M059J (cell line): ENCODE measurements around the gene RUBCNL. TPM values are rescaled to one million over a fixed set of nuclear protein-coding genes. Genes with fewer than 3 reads are reported as not detected.
A peak's percentile ranks its signal among the peaks of the same experiment; 100 is the strongest.

Experiments used
- DNase-seq: peaks from one replicate; pipeline ENCODE4 v3.0.0-alpha.2; 2012; ENCODE audit warnings: low read depth
- total RNA-seq: library from RNA; depleted of rRNA; stranded (reverse); fragments of >200 nt; shearing (Covaris generic); gene quantifications from 2 replicates; pipeline ENCODE4 v1.2.3, GENCODE V29; 2014

The RUBCNL gene
- total RNA-seq, 1 experiment from 2014 or later: 0.22 TPM

GRCh38 chr13:46340631-46341111 lies 46.4 kb downstream of the RUBCNL start:
- no peak for DNase-seq

GRCh38 chr13:46340011-46340410 lies 47.0 kb downstream of the RUBCNL start:
- DNase-seq: no peak

GRCh38 chr13:46339035-46339666 lies 47.9 kb downstream of the RUBCNL start:
- DNase-seq: peak; percentile 89

GRCh38 chr13:46337700-46338099 lies 49.4 kb downstream of the RUBCNL start:
- DNase-seq: no peak

- DNase-seq: no peak
These were observed 52.8 kb downstream of the RUBCNL start for GRCh38 chr13:46334035-46334822.

GRCh38 chr13:46332772-46333171 lies 54.3 kb downstream of the RUBCNL start:
- no peak for DNase-seq

GRCh38 chr13:46329624-46330023 lies 57.4 kb downstream of the RUBCNL start:
- DNase-seq: no peak

GRCh38 chr13:46327246-46327645 lies 59.8 kb downstream of the RUBCNL start:
- DNase-seq: no peak

- DNase-seq: no peak
These were observed 62.1 kb downstream of the RUBCNL start for GRCh38 chr13:46324976-46325375.

GRCh38 chr13:46321494-46322225 lies 65.4 kb downstream of the RUBCNL start:
- DNase-seq: peak; percentile 45

- DNase-seq: no peak
These were observed 66.2 kb downstream of the RUBCNL start for GRCh38 chr13:46320821-46321220.

GRCh38 chr13:46320406-46320805 lies 66.6 kb downstream of the RUBCNL start:
- DNase-seq: no peak

GRCh38 chr13:46318986-46319385 lies 68.1 kb downstream of the RUBCNL start:
- no peak for DNase-seq

GRCh38 chr13:46317120-46317519 lies 69.9 kb downstream of the RUBCNL start:
- DNase-seq: no peak

- DNase-seq: no peak
These were observed 71.5 kb downstream of the RUBCNL start for GRCh38 chr13:46315491-46316075.

- no peak for DNase-seq
These were observed 72.0 kb downstream of the RUBCNL start for GRCh38 chr13:46315036-46315435.

- DNase-seq: no peak
These were observed 72.5 kb downstream of the RUBCNL start for GRCh38 chr13:46314587-46314986.

- no peak for DNase-seq
These were observed 73.4 kb downstream of the RUBCNL start for GRCh38 chr13:46313432-46314257.

- no peak for DNase-seq
These were observed 74.0 kb downstream of the RUBCNL start for GRCh38 chr13:46313024-46313423.

GRCh38 chr13:46311217-46311616 lies 75.8 kb downstream of the RUBCNL start:
- DNase-seq: no peak

GRCh38 chr13:46310066-46310465 lies 77.0 kb downstream of the RUBCNL start:
- no peak for DNase-seq
